ENCODE data around the gene BTLA.

GRCh38 chr3:112491373-112491772, 7.9 kb downstream of the BTLA start:
- TF ChIP-seq CTCF (IDR thresholded peaks at IDR 0.05; ENCODE audit: poor library complexity) (no peak), EZH2 (IDR thresholded peaks at IDR 0.05; ENCODE audit: borderline replicate concordance) (no peak), EZH2phosphoT487 (IDR thresholded peaks at IDR 0.05; ENCODE audit: low read depth, severe bottlenecking, unreplicated experiment) (no peak)
